ENCODE measurements around the gene RSPH1. TPM values are rescaled to one million over a fixed set of nuclear protein-coding genes. Genes with fewer than 3 reads are reported as not detected.

The RSPH1 gene
- total RNA-seq, 1 experiment from 2014 or later: 0.31 TPM

DNA sequence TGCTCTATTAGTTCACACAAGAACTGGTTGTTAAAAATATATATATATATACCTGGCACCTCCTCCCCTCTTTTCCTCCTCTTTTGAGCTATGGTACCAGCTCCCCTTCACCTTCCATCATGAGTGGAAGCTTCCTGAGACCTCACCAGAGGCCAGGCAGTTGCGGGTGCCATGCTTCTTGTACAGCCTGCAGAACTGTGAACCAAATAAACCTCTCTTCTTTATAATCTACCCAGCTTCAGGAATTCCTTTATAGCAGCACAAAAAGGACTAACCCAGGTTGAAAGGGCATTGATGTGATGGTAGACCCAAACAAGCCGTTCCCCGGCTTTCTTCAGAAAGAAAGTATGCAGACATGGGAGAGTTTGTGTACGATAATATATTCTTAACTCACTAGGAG is 14.9 kb downstream of the RSPH1 start:
- Mint-ChIP-seq H3K4me3 (no peak overlapping the region), H3K27ac (no peak overlapping the region), H3K4me1 (peaks cover 5 to 6% of the 10 kb centered on the region in 2 experiments; a peak in 2 of 4 replicates), H3K9me3 (no peaks in the 10 kb centered on the region), H3K36me3 (ENCODE audit: insufficient read depth in 1 of 3, low read depth in 3 of 3) (no peaks in the 10 kb centered on the region), H3K27me3 (ENCODE audit: low read depth) (peaks cover 7% of the 10 kb centered on the region)
- Histone ChIP-seq H2BK5ac (ENCODE audit: insufficient read length, low read length) (no peak overlapping the region), H4K5ac (ENCODE audit: insufficient read length, low read depth, low read length) (no peak overlapping the region), H4K8ac (replicated peaks; ENCODE audit: insufficient read length, low read depth, low read length) (no peak overlapping the region), H2BK120ac (ENCODE audit: low read depth, low read length, poor library complexity, severe bottlenecking) (no peak overlapping the region), H4K20me1 (ENCODE audit: control insufficient read depth, insufficient read depth, insufficient read length) (no peaks in the 10 kb centered on the region), H3K9ac (ENCODE audit: extremely low read depth, insufficient read length, low read length) (no peak overlapping the region), H3K4me2 (ENCODE audit: insufficient read depth, insufficient read length, low read length) (no peak overlapping the region), H3T11ph (ENCODE audit: low read length) (no peak overlapping the region), H3K4ac (ENCODE audit: low read depth, low read length) (no peak overlapping the region), H3K56ac (ENCODE audit: insufficient read length, low read depth, low read length) (no peak overlapping the region), H3K23ac (ENCODE audit: insufficient read length, low read depth, low read length) (no peak overlapping the region), H3K79me2 (ENCODE audit: insufficient read depth, low read length) (no peaks in the 10 kb centered on the region), H2AK5ac (ENCODE audit: insufficient read length, low read length) (no peak overlapping the region), H3K9me3 (ENCODE audit: control insufficient read depth, low read depth, low read length) (no peaks in the 10 kb centered on the region), H3K79me1 (ENCODE audit: insufficient read depth, low read depth, low read length, poor library complexity, severe bottlenecking) (no peaks in the 10 kb centered on the region), H4K91ac (ENCODE audit: insufficient read length, low read depth, low read length) (no peak overlapping the region), H3K27me3 (ENCODE audit: insufficient read depth, low read length) (no peaks in the 10 kb centered on the region), H2BK12ac (ENCODE audit: insufficient read length, low read depth, low read length) (no peak overlapping the region), H2BK15ac (ENCODE audit: low read depth, low read length) (no peak overlapping the region), H3K27ac (ENCODE audit: insufficient read length, low read depth, low read length) (no peak overlapping the region), H3K23me2 (ENCODE audit: insufficient read length, low read depth, low read length, poor library complexity, severe bottlenecking) (no peaks in the 10 kb centered on the region), H2BK20ac (ENCODE audit: low read depth, low read length, poor library complexity, severe bottlenecking) (no peak overlapping the region), H3K4me1 (ENCODE audit: insufficient read depth, low read length) (no peaks in the 10 kb centered on the region), H2AFZ (ENCODE audit: low read length) (no peak overlapping the region), H3K14ac (ENCODE audit: insufficient read depth, low read length) (no peak overlapping the region), H3K18ac (ENCODE audit: insufficient read length, low read depth, low read length) (no peak overlapping the region)
- DNase-seq: no peak
- WGBS (ENCODE audit: extremely low coverage, insufficient read length, low lambda C conversion rate): no CpG with 5 or more reads among the region's 4 CpGs
- TF ChIP-seq, protein P1, sequence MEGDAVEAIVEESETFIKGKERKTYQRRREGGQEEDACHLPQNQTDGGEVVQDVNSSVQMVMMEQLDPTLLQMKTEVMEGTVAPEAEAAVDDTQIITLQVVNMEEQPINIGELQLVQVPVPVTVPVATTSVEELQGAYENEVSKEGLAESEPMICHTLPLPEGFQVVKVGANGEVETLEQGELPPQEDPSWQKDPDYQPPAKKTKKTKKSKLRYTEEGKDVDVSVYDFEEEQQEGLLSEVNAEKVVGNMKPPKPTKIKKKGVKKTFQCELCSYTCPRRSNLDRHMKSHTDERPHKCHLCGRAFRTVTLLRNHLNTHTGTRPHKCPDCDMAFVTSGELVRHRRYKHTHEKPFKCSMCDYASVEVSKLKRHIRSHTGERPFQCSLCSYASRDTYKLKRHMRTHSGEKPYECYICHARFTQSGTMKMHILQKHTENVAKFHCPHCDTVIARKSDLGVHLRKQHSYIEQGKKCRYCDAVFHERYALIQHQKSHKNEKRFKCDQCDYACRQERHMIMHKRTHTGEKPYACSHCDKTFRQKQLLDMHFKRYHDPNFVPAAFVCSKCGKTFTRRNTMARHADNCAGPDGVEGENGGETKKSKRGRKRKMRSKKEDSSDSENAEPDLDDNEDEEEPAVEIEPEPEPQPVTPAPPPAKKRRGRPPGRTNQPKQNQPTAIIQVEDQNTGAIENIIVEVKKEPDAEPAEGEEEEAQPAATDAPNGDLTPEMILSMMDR (conservative IDR thresholded peaks at IDR 0.05): no peak

Measured in H9 (cell line).